ENCODE data around the gene SMCHD1.
A peak's percentile ranks its signal among the peaks of the same experiment; 100 is the strongest.

Gene SMCHD1

DNA sequence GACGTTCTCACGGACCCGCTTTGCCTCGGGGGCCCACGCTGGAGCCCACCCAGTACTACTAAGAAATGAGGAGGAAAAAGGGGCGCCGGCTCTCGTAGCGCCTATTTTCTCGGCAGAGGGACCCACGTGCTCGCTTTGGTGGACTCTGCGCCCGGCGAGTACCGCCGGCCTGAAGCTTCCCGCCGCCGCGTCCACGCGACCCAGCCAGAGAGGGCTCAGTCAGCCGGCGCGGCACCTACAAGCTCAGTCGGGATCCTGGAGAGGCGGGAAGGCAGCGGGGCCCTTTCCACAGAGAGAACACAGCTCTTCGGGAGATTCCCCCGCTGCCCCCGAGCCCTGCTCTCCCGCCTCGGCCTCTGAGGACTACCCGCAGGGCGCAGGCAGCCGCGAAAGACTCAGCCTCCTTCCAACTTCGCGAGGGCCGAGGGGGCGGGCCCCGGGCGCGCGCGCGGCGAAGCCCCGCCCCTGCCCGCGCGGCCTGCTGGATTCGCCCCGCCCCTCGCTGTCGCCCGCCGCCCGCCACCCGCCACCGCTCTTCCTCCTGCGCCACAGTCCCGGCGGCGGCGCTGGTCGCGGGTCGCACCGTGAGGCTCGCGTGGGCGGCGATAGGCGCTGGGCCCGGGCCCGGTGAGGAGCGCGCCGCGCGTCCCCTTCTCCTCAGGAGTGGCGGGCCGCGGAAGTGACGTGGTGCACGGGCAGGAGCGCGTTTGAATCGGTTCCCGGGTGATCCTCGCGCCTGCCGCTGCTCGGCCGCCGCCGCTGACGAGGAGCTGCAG lies at the start of gene SMCHD1:
SMCHD1 (plus strand) TSS at position 549 of the 776 bp plus-strand sequence. CDS start 350 bp downstream, outside the sequence.
- DNase-seq (ENCODE audit: low spot score), result peak; percentile 91

DNA sequence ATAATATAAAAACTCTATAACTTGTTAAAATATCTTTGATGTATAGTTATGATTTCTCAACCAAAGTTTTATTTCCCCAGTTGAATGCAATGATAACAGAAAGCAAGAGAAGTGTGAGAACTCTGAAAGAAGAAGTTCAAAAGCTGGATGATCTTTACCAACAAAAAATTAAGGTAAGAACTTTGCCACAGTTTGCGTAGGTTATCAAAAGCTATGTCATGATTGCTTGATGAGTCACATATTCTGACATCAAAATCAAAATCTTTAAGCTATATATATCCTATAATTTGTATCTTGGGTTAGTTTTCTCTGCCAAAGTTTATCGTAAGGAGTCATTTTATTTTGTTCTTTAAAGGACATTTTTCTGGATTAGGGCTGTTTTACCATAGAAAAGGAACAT lies 49.2 kb upstream of the SMCHD1 start:
- DNase-seq (ENCODE audit: low spot score), result no peak

DNA sequence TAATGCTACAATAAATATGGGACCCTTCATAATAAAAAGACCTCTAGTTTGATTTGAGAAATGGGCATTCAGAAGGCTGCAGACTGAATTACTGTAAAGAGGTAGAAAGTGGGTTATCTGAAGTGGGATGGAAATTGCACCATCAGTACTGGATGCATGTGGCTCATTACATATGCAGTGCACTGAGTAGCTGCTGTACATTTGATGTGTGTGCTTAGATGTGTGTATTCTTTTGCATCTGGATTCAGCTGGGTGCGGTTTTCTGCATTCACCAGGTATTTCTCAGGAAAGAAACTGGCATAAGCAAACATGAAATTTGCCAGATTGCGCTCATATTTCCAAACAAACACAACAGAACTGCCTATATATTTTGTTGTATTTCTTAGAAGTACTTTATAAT lies 45.9 kb upstream of the SMCHD1 start:
- no peak for DNase-seq (ENCODE audit: low spot score)

DNA sequence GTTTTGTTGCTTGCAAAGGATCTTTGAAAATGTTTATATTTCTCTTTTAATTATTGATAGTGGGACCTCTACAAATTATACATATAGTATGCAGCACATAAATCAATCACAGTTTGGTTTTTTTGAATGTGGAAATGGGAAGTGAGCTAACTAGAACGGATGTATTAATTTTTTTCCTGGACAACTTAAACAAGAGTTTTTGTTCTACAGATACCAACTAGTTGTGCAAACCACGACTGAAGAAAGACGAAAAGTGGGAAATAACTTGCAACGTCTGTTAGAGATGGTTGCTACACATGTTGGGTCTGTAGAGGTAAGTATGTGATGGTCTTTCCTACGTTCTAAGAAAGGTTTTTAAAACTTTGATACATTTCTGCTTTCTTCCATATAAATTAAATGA lies 45.0 kb upstream of the SMCHD1 start:
- DNase-seq (ENCODE audit: low spot score), result no peak

DNA sequence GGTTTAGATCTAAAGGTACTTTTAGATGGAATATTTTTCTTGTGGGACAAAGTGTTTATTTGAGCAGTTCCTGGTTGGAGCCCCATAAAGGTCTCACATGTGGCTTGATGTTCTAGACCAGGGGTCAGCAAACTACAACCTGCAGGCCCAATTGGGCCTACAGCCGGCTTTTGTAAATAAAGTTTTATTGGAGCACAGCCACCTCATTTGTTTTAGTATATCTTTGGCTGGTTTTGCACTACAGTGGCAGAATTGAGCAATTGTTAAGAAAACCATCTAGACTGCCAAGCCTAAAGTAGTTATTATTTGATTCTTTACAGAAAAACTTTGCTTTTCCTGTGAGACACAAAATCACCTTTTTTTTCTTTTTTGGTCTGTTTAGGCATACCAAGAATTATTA lies 42.5 kb upstream of the SMCHD1 start:
- no peak for DNase-seq (ENCODE audit: low spot score)

DNA sequence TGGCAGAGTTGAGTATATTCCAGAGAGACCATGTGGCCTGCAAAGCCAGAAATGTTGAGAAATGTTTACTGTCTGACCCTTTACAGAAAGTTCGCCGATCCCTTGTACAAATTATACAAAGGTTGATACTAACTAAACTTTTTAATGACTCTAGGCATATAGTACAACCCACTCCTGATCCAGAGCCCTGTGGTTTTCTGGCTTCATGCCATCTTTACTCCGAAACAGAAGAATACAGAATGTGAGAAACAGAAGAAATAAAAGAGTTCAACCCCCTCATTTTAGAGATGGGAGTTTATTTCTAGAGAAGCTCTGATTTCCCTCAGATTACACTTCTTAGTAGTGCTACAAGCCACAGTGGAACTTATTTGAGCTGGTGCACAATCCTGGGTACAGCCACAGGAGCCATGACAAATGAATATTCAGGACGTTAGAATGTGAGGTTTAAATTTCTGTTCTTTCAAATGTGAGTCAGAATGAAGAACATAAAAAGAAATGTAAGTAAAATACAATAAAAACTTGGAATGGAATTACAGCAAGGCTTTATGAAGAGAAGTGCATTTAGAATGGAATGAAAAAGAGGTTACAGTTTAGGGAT lies 38.0 kb upstream of the SMCHD1 start:
- DNase-seq (ENCODE audit: low spot score), result no peak

DNA sequence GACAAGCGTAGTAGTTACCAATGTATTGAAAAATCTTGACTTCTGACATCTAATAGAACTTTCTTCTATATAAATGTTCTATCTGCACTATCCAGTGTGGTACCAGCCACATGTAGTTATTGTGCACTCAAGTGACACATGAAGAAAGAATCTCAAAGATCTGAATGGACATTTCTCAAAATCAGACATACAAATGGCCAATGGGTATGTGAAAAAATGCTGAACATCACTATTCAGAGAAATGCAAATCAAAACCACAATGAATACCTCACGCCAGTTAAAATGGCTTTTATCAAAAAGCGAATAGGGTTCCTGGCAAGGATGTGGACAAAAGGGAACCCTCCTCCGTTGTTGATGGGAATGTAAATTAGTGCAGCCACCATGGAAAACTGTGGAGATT lies 37.5 kb upstream of the SMCHD1 start:
- DNase-seq (ENCODE audit: low spot score), result no peak

DNA sequence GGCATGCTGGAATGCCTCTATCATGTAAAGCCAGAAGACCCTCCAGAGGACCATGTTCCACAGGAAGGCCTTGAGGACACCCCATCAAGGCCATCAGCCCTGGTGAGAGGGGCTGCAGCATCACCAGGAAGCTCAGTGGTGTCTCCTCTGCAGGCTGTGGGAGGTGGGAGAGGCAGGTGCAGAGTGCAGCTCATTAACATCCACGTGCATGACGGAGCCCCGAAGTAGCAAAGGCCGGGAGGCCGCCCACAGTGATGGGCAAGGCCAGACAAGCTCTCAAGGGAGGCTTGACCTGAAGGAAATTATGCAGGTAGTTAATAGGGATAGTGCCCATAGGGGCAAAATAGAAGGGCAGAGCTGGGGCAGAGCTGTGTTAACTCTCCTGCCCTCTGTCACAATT lies 30.3 kb upstream of the SMCHD1 start:
- no peak for DNase-seq (ENCODE audit: low spot score)

DNA sequence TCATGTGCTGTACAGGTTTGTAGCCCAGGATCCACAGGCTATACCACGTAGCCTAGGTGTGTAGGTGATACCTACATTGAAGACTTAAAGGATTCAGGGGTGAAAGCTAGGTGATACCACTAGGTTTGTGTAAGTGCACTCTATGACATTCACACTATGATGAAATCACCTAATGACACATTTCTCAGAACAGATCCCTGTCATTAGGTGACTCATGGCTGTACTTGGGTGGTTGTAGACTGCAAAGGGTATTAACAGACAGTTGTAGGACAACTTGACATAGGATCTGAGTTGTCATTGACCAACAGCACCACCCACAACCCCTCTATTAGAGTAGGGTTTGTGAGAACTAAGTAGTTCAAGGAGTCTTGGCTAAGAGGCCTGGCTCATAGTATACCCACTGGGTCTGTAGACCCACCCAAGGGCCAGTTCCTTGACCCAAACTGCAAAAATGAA lies 27.7 kb upstream of the SMCHD1 start:
- DNase-seq (ENCODE audit: low spot score), result no peak

DNA sequence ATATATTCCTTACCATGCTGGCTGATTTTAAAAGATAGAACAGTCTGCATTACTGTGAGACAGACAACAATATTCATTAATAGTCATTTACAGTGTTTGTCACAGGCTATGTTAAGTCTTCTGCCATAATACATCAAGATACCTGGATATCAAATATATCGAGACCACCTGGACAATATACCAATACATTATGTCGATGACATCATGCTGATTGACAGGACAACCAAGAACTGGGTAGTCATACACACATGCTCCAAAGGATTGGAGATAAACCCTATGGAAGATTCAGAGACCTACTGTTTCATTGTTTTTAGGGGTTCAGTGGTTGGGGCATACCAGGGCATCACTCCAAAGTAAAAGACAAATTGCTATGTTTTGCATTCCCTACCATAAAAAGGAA lies 26.5 kb upstream of the SMCHD1 start:
- DNase-seq (ENCODE audit: low spot score), result no peak

DNA sequence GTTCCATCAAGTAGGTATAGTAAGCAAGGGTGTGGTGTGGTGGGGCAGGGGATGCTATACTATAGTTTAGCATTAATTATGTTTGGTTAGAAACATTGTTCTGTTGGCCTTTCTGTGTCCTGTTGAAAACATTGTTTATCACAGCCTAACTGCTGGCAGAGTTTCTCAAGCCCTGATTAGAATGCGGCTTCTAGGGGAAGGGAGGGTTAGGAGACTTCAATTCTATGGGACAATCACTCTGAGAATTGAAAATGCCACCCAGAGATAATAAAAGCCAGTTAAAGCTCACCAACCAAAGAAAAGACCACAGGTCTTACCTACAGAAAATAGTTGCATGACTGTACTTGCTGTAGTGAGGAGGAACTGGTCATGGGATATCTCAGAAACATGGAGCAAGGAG lies 19.9 kb upstream of the SMCHD1 start:
- DNase-seq (ENCODE audit: low spot score), result no peak

DNA sequence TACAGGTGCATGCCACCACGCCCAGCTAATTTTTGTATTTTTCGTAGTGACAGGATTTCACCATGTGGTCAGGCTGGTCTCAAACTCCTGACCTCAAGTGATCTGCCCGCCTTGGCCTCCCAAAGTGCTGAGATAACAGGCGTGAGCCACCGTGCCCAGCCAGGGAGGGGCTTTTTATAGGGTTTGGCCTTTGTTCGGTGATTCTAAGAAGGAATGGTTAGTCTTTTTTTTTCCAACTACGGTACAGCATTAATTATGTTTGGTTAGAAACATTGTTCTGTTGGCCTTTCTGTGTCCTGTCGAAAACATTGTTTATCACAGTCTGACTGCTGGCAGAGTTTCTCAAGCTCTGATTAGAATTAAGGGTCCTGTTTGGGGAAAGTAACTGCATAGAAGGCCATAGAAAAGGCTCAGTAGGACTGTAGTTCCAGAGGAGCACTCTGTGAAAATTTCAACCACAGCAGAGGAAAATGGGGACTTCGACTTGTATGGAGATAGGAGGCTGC lies 19.3 kb upstream of the SMCHD1 start:
- DNase-seq (ENCODE audit: low spot score), result no peak

DNA sequence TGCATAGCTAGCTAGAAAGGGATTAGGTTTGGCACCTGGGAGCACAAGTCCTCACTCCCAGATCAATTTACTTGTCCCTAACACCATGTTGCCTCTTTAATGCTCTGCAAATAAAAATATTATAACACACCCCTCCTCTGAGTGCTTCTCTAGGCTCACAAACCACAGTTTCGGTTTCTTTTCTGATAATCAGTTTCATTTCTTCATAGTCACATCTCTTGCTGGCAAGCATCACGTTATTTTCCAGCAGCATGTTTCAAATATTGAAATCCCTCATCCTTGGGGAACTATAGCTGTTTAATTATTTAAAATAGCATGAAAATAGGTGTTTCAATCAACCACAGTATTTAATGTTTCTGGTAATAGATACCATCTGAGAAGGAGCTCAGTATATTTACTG lies 13.9 kb upstream of the SMCHD1 start:
- peak; percentile 14 for DNase-seq (ENCODE audit: low spot score)

DNA sequence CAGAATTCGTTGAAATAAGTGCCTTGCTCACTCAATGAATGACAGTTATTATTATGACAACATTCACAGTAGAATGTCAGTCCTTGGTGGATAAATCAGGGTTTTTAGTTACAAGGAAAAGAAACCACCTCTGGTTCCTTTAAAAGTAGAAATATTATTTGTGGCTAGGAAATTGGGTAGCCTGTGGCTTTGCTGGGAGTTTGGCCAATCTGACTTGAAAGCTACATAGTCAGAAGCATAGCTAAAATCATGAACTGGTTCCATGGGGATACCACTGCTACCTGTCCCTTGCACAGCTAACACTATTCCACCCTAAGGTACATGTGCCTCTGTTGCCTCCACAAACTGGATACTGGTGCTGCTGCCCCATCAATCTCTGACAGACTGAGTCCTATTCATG lies 12.8 kb upstream of the SMCHD1 start:
- no peak for DNase-seq (ENCODE audit: low spot score)

DNA sequence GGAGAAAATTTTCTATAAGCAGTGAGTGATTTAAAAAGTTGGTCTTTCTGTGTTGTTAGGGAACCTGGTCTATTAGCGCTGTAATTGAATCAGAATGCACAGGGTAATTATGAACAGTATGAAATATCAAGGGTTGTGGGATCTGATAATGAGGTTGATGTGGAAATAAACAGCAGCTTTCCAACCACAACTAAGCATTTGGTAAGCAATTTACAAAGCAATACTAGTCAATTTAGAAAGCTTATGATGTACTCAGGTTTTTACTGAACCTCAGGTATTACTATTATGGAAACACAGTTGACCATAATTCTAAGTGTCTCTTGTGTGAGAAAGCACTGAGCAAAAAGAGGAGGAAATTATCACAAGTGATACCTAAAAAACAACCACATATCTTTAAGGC lies 11.0 kb upstream of the SMCHD1 start:
- DNase-seq (ENCODE audit: low spot score), result no peak

DNA sequence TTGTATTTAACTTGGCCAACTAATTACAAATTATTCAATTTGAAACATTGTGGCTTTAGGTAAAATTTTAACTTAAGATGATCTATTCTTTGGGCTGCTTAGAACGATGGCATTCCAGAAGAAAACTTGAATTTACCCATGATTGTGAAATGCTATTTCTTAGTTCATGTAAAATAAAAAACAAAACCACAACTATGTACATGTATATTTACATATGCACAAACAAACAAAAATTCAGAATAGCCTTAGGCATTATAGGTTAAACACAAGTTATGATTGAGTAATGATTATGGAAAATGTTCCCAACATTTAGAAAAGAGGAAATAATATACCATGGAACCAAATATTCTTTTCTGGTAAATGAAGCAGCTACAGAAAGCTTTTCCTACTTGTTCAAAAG lies 3.5 kb upstream of the SMCHD1 start:
- no peak for DNase-seq (ENCODE audit: low spot score)

DNA sequence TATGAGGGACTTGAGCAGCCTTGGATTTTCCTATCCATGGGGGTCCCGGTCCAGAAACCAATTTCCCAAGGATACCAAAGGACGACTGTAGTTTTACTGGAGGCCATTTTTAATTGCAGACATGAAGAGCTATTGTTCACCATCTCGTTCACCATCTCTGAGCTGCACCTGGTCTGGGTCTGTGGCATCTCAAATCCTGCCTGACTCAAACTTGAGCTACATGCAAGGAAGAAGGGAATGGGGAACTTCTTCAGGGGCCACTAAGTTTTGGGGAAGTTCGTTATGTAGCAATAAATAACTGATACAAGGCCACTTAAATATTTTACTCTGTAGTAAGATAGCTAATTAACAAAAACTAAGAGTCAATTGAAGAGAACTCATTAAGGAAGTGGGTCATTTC lies 2.1 kb upstream of the SMCHD1 start:
- no peak for DNase-seq (ENCODE audit: low spot score)

DNA sequence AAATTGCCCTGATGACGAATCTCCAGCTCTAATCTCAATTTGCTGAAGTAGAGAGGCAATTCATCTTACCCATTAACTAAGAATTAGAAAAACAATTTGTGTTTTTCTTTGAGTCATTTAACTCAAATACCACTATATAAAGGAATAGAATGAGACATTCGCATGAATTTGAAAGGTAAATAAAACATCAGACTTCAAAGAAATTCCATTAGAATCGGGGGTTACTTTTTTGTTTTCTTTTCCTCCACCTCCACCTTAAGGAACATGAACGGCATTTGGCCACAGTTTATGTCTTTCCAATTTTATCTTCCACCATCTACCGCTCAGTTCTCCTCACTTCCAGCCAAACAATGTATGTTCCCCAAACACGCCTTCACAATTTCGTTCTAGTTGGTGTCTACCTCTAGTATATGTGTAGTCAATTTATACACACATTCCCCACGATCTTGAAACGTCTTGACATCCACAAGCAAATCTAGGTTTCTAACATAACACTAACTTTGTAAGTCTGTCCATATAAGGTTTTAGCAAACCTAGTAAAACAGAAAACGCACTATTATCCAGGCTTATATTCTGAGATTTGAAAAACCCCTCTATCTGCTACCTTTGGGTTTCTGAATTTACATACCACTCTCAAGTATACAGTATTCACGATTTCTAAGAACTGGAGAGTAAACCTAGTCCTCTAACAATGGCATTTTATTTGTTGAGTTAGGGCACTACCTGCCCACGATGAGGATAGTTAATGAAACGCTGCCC lies 1.2 kb upstream of the SMCHD1 start:
- no peak for DNase-seq (ENCODE audit: low spot score)

DNA sequence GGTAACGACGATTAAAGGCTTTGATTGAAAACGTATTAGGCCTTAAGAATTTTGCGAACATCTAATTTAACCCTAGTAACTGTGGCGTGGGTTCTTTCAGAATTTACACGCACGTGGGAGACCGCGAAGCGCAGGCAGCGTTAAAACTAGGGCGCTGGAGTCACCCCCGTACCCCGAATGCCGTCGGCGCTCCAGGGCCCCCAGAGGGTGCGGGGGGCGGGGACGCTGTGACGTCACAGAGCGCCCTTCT lies 673 bp upstream of the SMCHD1 start:
- DNase-seq (ENCODE audit: low spot score), result no peak

DNA sequence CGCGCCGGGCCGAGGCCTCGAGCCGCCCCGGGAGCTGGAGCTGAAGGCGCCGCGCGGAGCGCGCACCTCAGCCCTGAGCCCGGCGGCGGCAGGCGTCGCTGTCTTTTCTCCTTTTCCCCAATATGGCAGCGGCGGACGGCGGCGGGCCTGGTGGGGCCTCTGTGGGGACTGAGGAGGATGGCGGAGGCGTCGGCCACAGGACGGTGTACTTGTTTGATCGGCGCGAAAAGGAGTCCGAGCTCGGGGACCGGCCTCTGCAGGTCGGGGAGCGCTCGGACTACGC lies 369 bp downstream of the SMCHD1 start:
- DNase-seq (ENCODE audit: low spot score), result no peak

DNA sequence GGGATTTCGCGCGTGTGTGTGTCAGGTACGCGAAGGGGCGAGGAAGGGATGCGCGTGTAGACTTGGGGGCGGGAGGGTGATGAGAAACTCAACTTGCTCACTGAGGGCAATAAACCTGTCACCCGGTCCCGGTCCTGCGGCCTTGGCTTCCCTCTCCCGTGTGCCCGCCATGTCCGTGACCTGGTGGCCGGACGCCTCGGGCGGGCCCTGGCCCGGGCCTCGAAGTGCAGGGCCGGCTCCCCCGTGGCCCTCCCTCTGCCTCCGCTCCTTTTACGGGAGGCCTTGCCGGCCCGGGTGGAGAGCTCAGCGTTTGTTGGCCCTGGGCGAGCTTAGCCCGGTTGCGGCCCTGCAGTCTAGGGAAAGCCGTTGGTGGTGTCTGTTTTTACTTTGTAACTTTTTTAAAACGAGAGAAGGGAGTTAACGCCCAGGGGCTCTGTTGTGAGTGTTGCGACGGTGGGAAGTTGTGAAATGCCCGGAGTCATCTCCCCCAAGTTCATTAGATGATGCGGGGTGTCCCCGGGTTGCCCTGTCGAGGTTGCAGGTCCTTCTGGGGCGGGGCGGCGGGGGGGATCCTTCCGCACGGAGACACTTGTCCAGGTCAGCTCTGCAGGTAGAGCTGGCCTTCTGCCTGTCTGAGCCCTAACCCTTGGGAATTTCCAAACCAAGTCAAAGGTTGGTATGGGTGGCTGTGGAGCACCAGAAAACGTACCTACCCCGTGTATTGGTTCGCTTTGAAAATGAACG lies 883 bp downstream of the SMCHD1 start:
- peak; percentile 10 for DNase-seq (ENCODE audit: low spot score)

DNA sequence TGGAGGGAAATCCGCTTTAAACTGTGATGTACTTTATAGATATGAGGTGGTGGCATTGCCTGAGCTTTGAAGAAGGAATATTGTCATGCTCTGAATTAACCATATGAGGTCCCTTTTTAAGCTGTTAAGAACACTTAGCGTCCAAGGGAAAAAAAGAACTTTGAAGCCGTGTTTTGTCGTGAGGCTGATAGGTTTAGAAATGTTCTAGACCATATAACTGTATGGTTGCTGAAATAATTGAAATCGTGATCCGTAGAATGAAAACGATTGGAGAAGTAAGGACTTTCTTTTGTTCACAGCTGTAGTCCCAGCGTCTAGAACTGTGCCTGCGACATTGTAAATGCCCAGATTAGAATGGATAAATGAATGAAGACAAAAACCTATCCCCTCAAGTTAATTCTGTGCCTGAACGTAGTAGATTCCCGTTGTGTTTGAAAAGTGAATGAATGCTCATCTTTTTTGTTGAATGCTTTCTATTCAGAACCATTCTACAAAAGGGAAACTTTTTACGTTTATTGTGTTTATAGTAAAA lies 1.5 kb downstream of the SMCHD1 start:
- DNase-seq (ENCODE audit: low spot score), result no peak
